GM10847 (cell line): ENCODE measurements around the gene ZBTB11.

ENCODE experiments used
- POLR2A ChIP-seq: IDR thresholded peaks from 2 replicates; pipeline ENCODE4 v1.6.1; 2011; ENCODE audit not compliant: insufficient read length; ENCODE audit errors: extremely low read depth

ZBTB11 gene, protein sequence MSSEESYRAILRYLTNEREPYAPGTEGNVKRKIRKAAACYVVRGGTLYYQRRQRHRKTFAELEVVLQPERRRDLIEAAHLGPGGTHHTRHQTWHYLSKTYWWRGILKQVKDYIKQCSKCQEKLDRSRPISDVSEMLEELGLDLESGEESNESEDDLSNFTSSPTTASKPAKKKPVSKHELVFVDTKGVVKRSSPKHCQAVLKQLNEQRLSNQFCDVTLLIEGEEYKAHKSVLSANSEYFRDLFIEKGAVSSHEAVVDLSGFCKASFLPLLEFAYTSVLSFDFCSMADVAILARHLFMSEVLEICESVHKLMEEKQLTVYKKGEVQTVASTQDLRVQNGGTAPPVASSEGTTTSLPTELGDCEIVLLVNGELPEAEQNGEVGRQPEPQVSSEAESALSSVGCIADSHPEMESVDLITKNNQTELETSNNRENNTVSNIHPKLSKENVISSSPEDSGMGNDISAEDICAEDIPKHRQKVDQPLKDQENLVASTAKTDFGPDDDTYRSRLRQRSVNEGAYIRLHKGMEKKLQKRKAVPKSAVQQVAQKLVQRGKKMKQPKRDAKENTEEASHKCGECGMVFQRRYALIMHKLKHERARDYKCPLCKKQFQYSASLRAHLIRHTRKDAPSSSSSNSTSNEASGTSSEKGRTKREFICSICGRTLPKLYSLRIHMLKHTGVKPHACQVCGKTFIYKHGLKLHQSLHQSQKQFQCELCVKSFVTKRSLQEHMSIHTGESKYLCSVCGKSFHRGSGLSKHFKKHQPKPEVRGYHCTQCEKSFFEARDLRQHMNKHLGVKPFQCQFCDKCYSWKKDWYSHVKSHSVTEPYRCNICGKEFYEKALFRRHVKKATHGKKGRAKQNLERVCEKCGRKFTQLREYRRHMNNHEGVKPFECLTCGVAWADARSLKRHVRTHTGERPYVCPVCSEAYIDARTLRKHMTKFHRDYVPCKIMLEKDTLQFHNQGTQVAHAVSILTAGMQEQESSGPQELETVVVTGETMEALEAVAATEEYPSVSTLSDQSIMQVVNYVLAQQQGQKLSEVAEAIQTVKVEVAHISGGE

DNA sequence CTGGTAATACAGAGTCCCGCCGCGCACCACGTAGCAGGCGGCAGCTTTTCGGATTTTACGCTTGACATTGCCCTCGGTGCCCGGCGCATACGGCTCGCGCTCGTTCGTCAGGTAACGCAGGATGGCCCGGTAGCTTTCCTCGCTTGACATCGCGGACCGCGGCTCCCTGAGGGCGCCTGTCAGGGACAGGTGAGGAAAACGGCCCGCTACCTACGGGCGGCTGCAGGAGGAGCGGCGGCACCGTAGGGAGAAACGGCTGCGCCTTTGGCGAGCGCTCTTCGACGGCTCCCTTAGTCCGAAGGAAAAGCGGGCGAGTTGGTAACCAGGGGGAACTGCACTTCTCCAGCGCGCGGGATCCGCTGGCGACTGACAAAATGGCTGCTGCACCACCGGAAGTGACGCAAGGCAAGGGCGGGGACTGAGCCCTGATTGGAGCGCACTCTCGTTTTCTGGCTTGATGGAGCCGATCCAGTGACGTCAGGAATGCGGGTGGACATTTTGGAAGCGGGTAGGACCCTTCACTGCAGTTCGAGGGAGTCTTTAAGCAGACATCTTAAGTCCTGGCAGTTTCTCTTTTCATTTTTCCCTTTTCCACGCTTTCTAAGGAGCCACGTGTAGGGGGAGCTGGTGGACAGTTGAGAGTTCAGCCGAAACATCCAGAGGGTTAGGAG is at the start of gene ZBTB11:
Gene ZBTB11 (minus strand): TSS at position 368 of the 671 bp plus-strand sequence. CDS start 218 bp downstream, at position 150.
- peak; percentile 53 for TF ChIP-seq POLR2A

DNA sequence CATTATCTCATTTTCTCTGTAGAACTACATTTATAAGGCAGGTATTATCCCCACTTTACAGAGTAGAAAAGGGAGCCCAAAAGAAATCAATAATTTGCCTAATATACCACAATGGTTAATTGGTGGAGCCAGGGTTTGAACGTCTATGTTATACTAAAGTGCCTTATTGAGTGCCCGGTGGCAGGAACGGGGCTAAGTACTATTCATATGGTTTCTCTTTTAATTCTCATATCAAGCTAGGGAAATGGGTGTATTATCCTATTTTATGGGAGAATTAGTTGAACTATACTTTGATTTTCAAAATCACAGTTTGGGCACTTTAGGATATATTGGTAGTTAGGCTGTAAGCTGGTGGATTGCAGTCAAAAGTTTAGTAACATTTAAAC is 49.0 kb upstream of the ZBTB11 start:
- TF ChIP-seq POLR2A: no peak

DNA sequence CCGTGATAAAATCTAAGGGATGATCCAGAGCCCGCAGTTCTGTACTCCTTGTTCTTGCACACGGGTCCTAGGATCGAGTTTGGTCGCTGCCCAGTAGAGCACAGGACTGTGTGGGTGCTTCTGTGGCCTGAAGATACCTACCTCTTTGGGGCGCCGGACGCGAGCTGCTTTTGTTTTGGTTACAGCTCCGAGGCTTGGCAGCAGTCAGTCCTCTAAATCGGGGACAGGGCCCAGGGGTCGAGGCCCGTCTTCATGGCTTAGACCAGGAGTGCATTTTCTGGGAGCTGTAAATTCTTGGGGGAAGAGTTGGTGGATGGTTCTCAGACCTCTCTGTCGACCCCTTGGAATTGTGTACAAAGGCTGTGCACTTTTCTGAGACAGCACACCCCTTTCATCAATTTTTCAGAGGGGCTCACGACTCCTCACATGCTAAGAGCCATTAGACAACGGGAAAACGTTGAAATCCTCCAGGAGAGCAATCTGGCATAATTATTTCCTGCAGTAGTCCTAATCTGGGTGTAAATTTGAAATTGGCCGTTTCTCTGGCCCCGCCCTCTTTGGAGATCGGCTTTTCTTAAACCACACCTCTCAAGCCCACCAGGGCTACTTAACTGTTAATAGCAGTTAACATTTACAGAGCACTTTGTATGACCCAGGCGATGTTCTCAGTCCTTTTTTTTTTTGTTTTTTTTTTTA is 48.4 kb upstream of the ZBTB11 start:
- TF ChIP-seq POLR2A: no peak

DNA sequence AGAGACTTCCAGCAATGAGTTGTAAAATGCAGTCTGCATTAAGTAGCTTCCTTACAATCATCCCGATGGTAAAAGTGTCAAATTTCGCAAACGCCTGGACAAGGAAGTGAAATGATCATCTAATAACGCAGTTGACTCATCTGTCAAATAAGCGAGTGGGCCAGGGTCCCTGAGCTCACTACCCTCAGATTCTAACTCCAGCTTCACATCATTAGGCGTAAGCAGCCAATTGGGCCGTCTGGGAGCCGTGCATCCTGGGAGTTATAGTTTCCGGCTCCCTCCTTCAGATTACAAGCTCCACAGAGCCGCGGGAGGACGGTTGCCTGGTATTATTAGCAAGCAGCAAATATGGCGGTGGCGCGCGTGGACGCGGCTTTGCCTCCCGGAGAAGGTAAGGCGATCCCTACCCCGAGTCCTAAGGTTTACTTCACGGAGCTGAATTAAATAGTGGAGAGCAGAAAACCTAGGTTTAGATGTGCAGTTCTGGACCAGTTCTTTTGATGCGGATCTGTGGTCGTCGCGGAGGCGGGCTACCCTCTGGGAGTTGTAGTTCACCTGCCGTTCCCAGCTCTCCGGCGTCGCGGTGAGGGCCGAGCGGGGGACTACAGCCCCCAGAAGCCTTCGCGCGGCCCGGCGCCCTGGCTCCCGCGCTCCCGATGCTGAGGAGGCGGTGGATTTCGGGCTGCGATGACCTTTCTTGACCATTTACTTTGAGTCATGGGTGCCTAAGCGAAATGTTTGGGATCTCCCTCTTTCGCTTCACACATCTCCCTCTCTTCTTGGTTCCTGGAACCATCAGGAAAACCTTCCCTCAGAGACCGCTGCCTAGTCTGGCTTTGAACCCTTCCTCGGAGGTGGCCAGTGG is 47.6 kb upstream of the ZBTB11 start, which contains the start of gene CEP97:
Gene CEP97 (plus strand): TSS at position 286 of the 865 bp plus-strand sequence. CDS start 63 bp downstream, at position 349.
- peak; percentile 42 for TF ChIP-seq POLR2A

DNA sequence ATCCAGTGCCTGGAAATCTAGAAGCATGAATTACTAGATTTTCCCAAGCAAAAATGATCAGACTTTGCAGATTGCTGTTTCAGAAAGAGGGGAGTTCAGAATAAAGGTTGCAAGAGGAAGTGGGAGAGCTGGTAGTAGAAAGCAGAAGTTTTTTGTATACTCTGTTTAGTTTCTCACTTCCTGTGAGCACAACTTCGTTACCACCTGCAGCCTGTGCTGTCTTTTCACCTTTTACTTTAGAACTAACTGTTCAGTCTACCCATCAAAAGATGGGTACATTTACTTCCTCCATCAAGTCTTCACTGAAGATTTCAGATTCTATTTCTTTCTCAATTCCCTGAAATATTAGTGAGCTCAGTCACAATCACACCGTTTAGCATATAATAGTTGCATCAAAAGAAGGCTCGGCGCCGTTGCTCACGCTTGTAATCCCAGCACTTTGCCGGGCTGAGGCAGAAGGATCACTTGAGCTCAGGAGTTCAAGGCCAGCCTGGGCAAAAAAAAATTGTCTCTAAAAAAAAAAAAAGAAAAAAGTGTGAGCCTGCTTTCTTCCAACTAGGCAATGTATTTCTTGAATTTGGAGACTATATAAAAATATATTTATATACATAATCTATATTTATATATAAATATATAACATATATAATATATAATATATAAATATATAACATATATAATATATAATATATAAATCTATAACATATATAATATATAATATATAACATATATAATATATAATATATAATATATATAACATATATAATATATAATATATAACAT is 45.7 kb upstream of the ZBTB11 start:
- TF ChIP-seq POLR2A: no peak

DNA sequence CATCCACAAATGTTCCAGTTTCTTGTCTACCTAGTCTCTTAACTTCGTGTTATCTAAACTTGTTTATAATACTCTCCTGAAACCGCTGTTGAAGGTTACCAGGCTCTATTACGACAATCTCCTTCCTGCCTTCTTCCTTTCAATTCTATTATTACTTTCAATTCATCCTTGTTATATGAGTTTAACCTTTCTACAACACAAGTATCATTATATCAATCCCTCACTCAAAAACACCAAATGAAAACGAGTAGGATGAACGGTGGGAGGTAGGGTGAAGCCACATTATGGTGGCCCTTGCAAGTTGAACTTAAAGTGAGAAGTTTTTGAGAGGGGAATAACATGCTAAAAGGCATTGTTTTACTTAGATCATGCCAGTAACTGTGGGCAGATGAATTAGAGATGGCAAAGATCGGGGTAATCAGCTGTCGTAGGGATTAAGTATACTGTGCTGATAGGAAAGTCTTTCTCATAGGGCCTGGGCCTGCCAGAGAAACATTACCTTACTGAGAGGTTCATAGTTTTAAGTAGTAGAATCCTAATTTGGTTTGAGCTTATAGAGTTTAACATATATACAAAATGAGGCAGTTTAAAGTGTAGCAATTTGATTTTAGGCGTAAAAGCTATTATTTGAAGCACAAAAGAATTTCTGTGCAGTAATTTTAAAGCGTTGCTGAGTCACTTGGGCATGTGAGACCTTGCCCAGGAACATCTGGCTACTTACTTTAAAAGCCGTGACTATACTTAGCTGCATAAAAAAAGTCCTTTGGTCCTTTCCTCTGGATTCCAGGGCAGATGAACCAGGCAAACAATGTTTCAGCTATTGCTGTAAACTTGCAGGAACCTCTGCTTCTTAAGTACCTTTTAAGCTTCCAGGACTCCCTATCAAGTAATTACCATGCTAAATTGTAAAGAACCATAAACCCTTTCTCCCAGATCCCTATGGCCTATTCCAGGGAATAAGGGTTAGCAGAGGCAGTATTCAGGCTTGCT is 44.2 kb upstream of the ZBTB11 start:
- no peak for TF ChIP-seq POLR2A

DNA sequence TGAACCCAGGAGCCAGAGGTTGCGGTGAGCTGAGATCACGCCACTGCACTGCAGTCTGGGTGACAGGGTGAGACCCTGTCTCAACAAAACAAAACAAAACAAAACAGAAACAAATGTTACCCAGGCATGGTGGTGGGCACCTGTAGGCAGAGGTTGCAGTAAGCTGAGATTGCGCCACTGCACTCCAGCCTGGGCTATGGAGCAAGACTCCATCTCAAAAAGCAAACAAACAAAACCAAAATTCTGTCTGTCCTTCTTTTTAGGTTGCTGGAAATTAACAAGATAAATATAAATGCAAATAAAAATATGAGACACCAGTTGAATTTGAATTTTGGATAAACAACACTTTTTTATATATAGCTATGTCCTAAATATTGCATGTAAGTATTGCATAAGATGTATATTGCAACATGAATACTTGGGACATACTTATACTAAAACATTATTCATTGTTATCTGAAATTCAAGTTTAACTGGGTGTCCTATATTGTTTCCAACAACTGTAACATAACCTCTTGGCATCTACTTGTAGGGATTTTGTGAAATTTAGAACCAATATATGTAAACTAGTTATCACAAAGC is 42.8 kb upstream of the ZBTB11 start:
- no peak for TF ChIP-seq POLR2A

DNA sequence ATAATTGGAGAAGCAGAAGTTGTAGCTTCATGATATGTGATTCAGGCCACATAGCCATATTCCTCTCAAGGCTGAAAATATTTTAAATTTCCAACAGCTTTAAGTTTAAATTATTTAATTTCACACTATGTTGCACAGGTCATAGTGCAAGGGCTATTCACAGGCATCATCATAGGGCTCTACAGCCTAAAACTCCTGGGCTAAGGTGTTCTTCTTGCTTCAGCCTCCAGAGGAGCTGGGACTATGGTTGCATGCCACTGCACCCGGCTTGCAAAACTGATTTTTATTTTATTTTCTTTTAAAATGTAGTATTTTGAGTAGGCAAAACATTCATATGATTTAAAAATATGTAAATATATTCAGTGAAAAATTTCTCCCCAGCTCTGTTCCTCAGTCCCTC is 41.5 kb upstream of the ZBTB11 start:
- no peak for TF ChIP-seq POLR2A

DNA sequence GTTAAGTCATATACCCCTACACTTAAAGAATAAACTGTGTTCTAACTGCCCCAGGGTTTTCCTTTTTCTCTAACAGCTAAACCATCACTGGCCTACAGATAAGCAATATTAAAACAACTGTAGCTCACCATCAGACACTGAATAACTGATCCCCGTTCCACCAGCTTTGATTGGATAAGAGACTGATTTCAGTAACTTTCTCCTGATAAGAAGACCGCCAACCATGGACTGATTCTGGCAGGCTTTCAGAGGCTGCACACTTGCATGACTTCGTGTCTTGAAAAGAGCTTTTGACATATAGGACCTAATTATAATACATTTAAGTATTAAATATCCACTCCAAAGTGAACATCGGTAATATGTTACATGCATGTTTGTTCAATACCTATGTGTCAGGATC is 32.2 kb upstream of the ZBTB11 start:
- no peak for TF ChIP-seq POLR2A

DNA sequence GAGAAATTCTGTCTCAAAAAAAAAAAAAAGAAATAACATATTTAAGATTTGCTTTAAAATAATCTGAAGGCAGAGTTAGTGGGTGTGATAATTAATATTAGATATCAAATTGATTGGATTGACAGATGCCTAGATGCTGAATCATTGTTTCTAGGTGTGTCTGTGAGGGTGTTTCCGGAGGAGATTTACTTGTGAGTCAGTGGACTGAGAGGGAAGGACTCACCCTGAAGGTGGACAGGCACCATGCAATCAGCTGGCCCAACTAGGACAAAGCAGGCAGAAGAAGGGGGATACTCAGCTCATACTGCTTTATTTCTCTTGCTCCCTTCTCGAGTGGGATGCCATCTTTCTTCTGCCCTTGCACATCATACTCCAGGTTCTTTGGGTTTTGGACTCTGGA is 26.2 kb upstream of the ZBTB11 start:
- TF ChIP-seq POLR2A: no peak

DNA sequence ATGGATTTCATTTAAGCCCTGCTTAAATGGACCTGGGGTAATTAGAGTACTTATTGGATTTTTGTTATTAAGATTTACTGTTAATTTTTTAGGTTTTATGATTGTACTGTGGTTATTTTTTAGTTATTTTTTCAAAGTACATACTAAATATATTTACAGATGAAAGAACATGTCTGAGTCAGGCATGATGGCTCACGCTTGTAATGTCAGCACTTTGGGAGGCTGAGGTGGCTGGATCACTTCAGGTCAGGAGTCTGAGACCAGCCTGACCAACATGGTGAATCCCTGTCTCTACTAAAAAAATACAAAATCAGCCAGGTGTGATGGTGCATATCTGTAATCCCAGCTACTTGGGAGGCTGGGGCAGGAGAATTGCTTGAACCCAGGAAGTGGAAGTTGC is 25.8 kb upstream of the ZBTB11 start:
- no peak for TF ChIP-seq POLR2A
